ENCODE results near the gene COA1. TPM values are rescaled to one million over a fixed set of nuclear protein-coding genes. Genes with fewer than 3 reads are reported as not detected.
A peak's percentile ranks its signal among the peaks of the same experiment; 100 is the strongest.

The COA1 gene
- total and polyA plus RNA-seq, 9 of the 15 experiments (the other 6 are each of a cell fraction or from before 2014, with no cell fraction given) = 98.9 to 463 (median 181) TPM

GRCh38 chr7:43650457-43651052 lies 78.8 kb downstream of the COA1 start:
- TF ChIP-seq NR0B1 (IDR thresholded peaks at IDR 0.05; ENCODE audit: partially characterized antibody) = no peak
- H4K20me1 ChIP-seq (replicated peaks; ENCODE audit: control insufficient read depth, insufficient read depth, low read length) = peaks cover 8% of the 10 kb centered on the region; the same call in 1 of the 2 replicates
- H3K9me1 ChIP-seq (ENCODE audit: control insufficient read depth, insufficient read depth, low read length) = no peaks in the 10 kb centered on the region
- CTCF ChIA-PET (ENCODE audit: low intra/inter-chr PET ratio) = no interaction called here
- 86% methylated on average over 8 of the region's 9 CpGs for WGBS (ENCODE audit: insufficient coverage, low coverage, missing lambda C conversion rate)
- H3K36me3 ChIP-seq (ENCODE audit: control insufficient read depth, insufficient read depth, low read length) = peaks cover 64% of the 10 kb centered on the region; the same call in 2 of the 3 replicates
- in situ Hi-C loops (cut with MboI) (no loop called here), intact Hi-C loops (cut with micrococcal nuclease) (no loop called here)
- H3K4me2 ChIP-seq (ENCODE audit: insufficient read depth, low read length) = no peak overlapping the region
- peaks cover 43% of the 10 kb centered on the region; the same call in 2 of the 3 replicates for H3K79me2 ChIP-seq (ENCODE audit: control insufficient read depth, insufficient read depth, low read length)
- H3K27ac ChIP-seq (ENCODE audit: extremely low read depth, low read depth, low read length) = no peak overlapping the region
- no TSS peak for BruUV-seq (replicated peaks)
- no peak overlapping the region for H3K9ac ChIP-seq (ENCODE audit: insufficient read depth in 1 of 2, low read depth in 2 of 2, low read length in 2 of 2)
- FAIRE-seq = no peak
- H3K27me3 ChIP-seq (ENCODE audit: control insufficient read depth in 2 of 2, insufficient read depth in 2 of 2, low read length in 2 of 2) = no peaks in the 10 kb centered on the region
- no peak for ATAC-seq
- H3K9me3 ChIP-seq (replicated peaks; ENCODE audit: control insufficient read depth, insufficient read depth, low read depth, low read length) = no peaks in the 10 kb centered on the region
- H3K4me3 ChIP-seq = no peak overlapping the region
- DNase-seq (ENCODE audit: extremely low read depth in 1 of 4, low spot score in 3 of 4) = no peak
- POLR2A ChIA-PET = interaction anchor here (0.6 kb wide), 1 partner anchor 18 kb away, joined by 3 read pairs; no protein-coding TSS in a partner anchor
- no peaks in the 10 kb centered on the region for H3K4me1 ChIP-seq (replicated peaks in 1 of 2; ENCODE audit: control insufficient read depth in 2 of 2, insufficient read depth in 2 of 2, low read length in 2 of 2)
- no peak overlapping the region for H2AFZ ChIP-seq (ENCODE audit: low read depth, low read length)

- no peak overlapping the region for H3K4me3 ChIP-seq
- H3K36me3 ChIP-seq (ENCODE audit: control insufficient read depth, insufficient read depth, low read length) = peaks cover 66% of the 10 kb centered on the region; the same call in 2 of the 3 replicates
- H3K9me1 ChIP-seq (ENCODE audit: control insufficient read depth, insufficient read depth, low read length) = no peaks in the 10 kb centered on the region
- peaks cover 8% of the 10 kb centered on the region; the same call in 1 of the 2 replicates for H4K20me1 ChIP-seq (replicated peaks; ENCODE audit: control insufficient read depth, insufficient read depth, low read length)
- no peak for ATAC-seq
- no peaks in the 10 kb centered on the region for H3K27me3 ChIP-seq (ENCODE audit: control insufficient read depth in 2 of 2, insufficient read depth in 2 of 2, low read length in 2 of 2)
- no peak overlapping the region for H3K4me2 ChIP-seq (ENCODE audit: insufficient read depth, low read length)
- H3K9me3 ChIP-seq (replicated peaks; ENCODE audit: control insufficient read depth, insufficient read depth, low read depth, low read length) = no peaks in the 10 kb centered on the region
- H3K27ac ChIP-seq (ENCODE audit: extremely low read depth, low read depth, low read length) = no peak overlapping the region
- FAIRE-seq = no peak
- BruUV-seq (replicated peaks) = no TSS peak
- no peak for TF ChIP-seq WHSC1 (IDR thresholded peaks at IDR 0.05; ENCODE audit: low read length)
- no peak for TF ChIP-seq MAZ (CRISPR knock-in tag; conservative IDR thresholded peaks at IDR 0.05 in 1 of 2, IDR thresholded peaks at IDR 0.05 in 1 of 2)
- TF ChIP-seq SPI1 (IDR thresholded peaks at IDR 0.05; ENCODE audit: borderline replicate concordance, low read depth, low read length) = peak; percentile 37; the same call in 1 of the 2 replicates
- in situ Hi-C loops (cut with MboI) = no loop called here
- intact Hi-C loops (cut with micrococcal nuclease) = no loop called here
- H3K79me2 ChIP-seq (ENCODE audit: control insufficient read depth, insufficient read depth, low read length) = peaks cover 36% of the 10 kb centered on the region; the same call in 2 of the 3 replicates
- no peak overlapping the region for H3K9ac ChIP-seq (ENCODE audit: insufficient read depth in 1 of 2, low read depth in 2 of 2, low read length in 2 of 2)
- ChIA-PET CTCF (ENCODE audit: low intra/inter-chr PET ratio) (no interaction called here), POLR2A (interaction anchor here (0.6 kb wide), 1 partner anchor 18 kb away, joined by 3 read pairs; no protein-coding TSS in a partner anchor)
- H3K4me1 ChIP-seq (replicated peaks in 1 of 2; ENCODE audit: control insufficient read depth in 2 of 2, insufficient read depth in 2 of 2, low read length in 2 of 2) = no peaks in the 10 kb centered on the region
- DNase-seq (ENCODE audit: extremely low read depth in 1 of 4, low spot score in 3 of 4) = no peak
- WGBS (ENCODE audit: insufficient coverage, low coverage, missing lambda C conversion rate) = 88% methylated on average over 4 of the region's 4 CpGs
- no peak overlapping the region for H2AFZ ChIP-seq (ENCODE audit: low read depth, low read length)
Observed at GRCh38 chr7:43649755-43650274, 79.5 kb downstream of the COA1 start.
